Smooth muscle cell (in vitro differentiated cells): Measurements from ENCODE around the gene SLC9A9. TPM values are rescaled to one million over a fixed set of nuclear protein-coding genes. Genes with fewer than 3 reads are reported as not detected.
"Not testable (repeated sequence)": the region's sequence is repeated elsewhere in the genome, so short reads cannot be mapped to it uniquely, and the experiment has no call there.

Experiments used
- DNase-seq: peaks from one replicate; lab custom pipeline; 2025; ENCODE audit not compliant: unreplicated experiment; lab: John Stamatoyannopoulos, UW
- H2AFZ ChIP-seq: fragments of 200-600 bp; sonication (generic); 2 replicates; pipeline ENCODE4 v1.6.0; 2016; ENCODE audit warnings: antibody characterized with exemption, low read depth, mild to moderate bottlenecking
- H3F3A ChIP-seq: fragments of 200-600 bp; sonication (generic); 2 replicates; pipeline ENCODE4 v1.6.0; 2017; ENCODE audit warnings: antibody characterized with exemption, low read depth
- H3K27ac ChIP-seq: fragments of 200-600 bp; sonication (generic); 2 replicates; pipeline ENCODE4 v1.5.1; 2016; ENCODE audit warnings: low read depth, mild to moderate bottlenecking
- H3K27me3 ChIP-seq: fragments of 200-600 bp; sonication (generic); 2 replicates; pipeline ENCODE4 v1.6.1; 2016; ENCODE audit warnings: low read depth, mild to moderate bottlenecking
- H3K36me3 ChIP-seq: fragments of 200-600 bp; sonication (generic); 2 replicates; pipeline ENCODE4 v1.5.1; 2016; ENCODE audit warnings: low read depth
- H3K4me1 ChIP-seq: fragments of 200-600 bp; sonication (generic); 2 replicates; pipeline ENCODE4 v1.5.1; 2016; ENCODE audit warnings: low read depth
- H3K4me2 ChIP-seq: fragments of 200-600 bp; sonication (generic); 2 replicates; pipeline ENCODE4 v1.6.0; 2016; ENCODE audit warnings: mild to moderate bottlenecking
- H3K4me3 ChIP-seq: fragments of 200-600 bp; sonication (generic); 2 replicates; pipeline ENCODE4 v1.5.1; 2016; ENCODE audit warnings: mild to moderate bottlenecking
- H3K79me2 ChIP-seq: fragments of 200-600 bp; sonication (generic); 2 replicates; pipeline ENCODE4 v1.6.0; 2016; ENCODE audit warnings: low read depth, mild to moderate bottlenecking
- H3K9ac ChIP-seq: fragments of 200-600 bp; sonication (generic); 2 replicates; pipeline ENCODE4 v1.6.0; 2016; ENCODE audit warnings: low read depth
- H3K9me3 ChIP-seq: fragments of 200-600 bp; sonication (generic); replicated peaks from 2 replicates; pipeline ENCODE4 v1.5.1; 2016; ENCODE audit warnings: low read depth
- H4K20me1 ChIP-seq: fragments of 200-600 bp; sonication (generic); 2 replicates; pipeline ENCODE4 v1.6.0; 2016; ENCODE audit warnings: low read depth
- WGBS: methylation state at CpG from one replicate; pipeline ENCODE4 v1.1.7; 2016; ENCODE audit warnings: low lambda C conversion rate; 5-methylcytosine and 5-hydroxymethylcytosine counted together
- polyA plus RNA-seq: library from polyadenylated mRNA; unstranded; fragments of >200 nt; fragmentation: Nextera tagmentation; extraction: Ambion mirVana; gene quantifications from 2 replicates; pipeline ENCODE4 v1.2.1, GENCODE V29; 2016
- total RNA-seq: library from RNA; depleted of rRNA; stranded (reverse); fragments of >200 nt; gene quantifications from 2 replicates; pipeline ENCODE4 v1.2.3, GENCODE V29; 2014
- TF ChIP-seq, protein P1 (sequence below): fragments of 200-600 bp; sonication (generic); IDR thresholded peaks from 2 replicates; pipeline ENCODE4 v1.5.1; 2017; ENCODE audit warnings: borderline replicate concordance, mild to moderate bottlenecking, antibody characterized with exemption; ENCODE audit not compliant: insufficient read depth, poor library complexity, severe bottlenecking

Gene SLC9A9
- total and polyA plus RNA-seq, 2 experiments from 2014 or later: 4.0 to 8.9 TPM

DNA sequence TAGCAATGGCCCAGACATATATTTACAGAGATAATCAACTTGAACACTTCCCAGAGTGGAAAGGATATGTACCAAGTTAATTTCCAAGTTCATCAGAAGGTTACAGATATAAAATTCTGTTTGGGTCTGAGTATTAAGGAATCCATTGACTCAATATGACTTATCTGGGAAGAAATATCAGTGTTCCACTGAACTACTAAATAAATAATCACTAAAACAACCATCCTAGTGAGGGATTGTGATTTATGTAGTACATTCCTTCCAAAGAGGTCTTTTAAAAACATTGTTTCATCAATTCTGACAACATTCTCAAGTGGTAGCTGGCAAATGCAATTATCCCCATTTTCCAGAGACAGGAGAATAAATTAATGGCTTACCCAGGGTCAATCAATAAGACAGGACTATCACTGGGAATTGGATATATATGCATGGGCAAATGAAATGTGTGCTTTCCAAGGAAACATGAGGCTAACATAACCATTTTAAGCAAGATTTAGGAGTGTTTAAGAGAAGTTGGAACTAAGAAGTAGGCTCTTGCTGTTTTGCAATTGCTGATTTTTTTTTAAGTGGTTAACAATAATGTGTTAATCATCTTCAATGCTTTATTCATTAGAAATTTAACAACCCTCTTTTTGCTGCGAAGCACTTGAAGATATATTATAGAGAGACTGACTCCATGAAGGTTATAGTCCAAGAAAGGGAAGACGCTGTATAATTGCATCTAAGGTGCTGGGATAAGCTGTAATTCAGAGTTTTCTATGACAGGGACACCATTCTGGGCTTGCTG lies 37.9 kb downstream of the SLC9A9 start:
- no peak overlapping the region for H3K4me3 ChIP-seq
- H2AFZ ChIP-seq: no peak overlapping the region
- no peak overlapping the region for H3K27ac ChIP-seq
- no peaks in the 10 kb centered on the region for H3K27me3 ChIP-seq
- H4K20me1 ChIP-seq: no peaks in the 10 kb centered on the region
- no peaks in the 10 kb centered on the region for H3K36me3 ChIP-seq
- no peaks in the 10 kb centered on the region for H3F3A ChIP-seq
- WGBS: 89% methylated on average over 2 of the region's 2 CpGs
- H3K4me2 ChIP-seq: no peak overlapping the region
- H3K9me3 ChIP-seq: no peaks in the 10 kb centered on the region
- TF ChIP-seq, protein P1, sequence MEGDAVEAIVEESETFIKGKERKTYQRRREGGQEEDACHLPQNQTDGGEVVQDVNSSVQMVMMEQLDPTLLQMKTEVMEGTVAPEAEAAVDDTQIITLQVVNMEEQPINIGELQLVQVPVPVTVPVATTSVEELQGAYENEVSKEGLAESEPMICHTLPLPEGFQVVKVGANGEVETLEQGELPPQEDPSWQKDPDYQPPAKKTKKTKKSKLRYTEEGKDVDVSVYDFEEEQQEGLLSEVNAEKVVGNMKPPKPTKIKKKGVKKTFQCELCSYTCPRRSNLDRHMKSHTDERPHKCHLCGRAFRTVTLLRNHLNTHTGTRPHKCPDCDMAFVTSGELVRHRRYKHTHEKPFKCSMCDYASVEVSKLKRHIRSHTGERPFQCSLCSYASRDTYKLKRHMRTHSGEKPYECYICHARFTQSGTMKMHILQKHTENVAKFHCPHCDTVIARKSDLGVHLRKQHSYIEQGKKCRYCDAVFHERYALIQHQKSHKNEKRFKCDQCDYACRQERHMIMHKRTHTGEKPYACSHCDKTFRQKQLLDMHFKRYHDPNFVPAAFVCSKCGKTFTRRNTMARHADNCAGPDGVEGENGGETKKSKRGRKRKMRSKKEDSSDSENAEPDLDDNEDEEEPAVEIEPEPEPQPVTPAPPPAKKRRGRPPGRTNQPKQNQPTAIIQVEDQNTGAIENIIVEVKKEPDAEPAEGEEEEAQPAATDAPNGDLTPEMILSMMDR: no peak
- DNase-seq: no peak
- no peak overlapping the region for H3K9ac ChIP-seq
- no peaks in the 10 kb centered on the region for H3K79me2 ChIP-seq
- H3K4me1 ChIP-seq: no peaks in the 10 kb centered on the region

- DNase-seq: no peak
- no peak overlapping the region for H3K27ac ChIP-seq
- H3K9ac ChIP-seq: no peak overlapping the region
- TF ChIP-seq, protein P1: no peak
- no peak overlapping the region for H2AFZ ChIP-seq
- H3K79me2 ChIP-seq: no peaks in the 10 kb centered on the region
- 59% methylated on average over 3 of the region's 3 CpGs for WGBS
- H3K4me2 ChIP-seq: no peak overlapping the region
- no peak overlapping the region for H3K4me3 ChIP-seq
- no peaks in the 10 kb centered on the region for H3F3A ChIP-seq
- no peaks in the 10 kb centered on the region for H3K9me3 ChIP-seq
- H3K36me3 ChIP-seq: no peaks in the 10 kb centered on the region
- no peaks in the 10 kb centered on the region for H3K4me1 ChIP-seq
- no peaks in the 10 kb centered on the region for H3K27me3 ChIP-seq
- no peaks in the 10 kb centered on the region for H4K20me1 ChIP-seq
Measured at GRCh38 chr3:143809121-143809621, 39.1 kb downstream of the SLC9A9 start.

DNA sequence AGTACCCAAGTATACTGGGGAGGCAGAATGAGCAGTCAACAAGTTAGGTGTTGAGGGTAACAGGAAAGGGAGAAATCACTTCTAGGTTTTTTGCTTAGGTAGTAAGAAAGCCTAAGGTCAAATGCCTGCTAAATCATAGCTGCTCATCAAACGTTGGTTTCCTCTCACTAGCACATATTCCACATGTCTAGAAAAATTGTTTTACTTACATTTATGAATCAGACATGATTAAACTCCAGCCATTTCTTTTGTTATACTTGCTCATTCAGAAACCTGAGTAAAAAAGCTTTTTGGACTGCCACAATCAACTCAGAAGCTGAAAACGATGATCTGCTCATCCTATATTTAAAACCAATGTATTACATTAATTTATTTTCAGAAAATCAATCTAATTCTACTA lies 40.2 kb downstream of the SLC9A9 start:
- H3K4me1 ChIP-seq: no peaks in the 10 kb centered on the region
- H3K27ac ChIP-seq: no peak overlapping the region
- H3K36me3 ChIP-seq: no peaks in the 10 kb centered on the region
- no peaks in the 10 kb centered on the region for H3K9me3 ChIP-seq
- H4K20me1 ChIP-seq: no peaks in the 10 kb centered on the region
- TF ChIP-seq, protein P1: no peak
- H2AFZ ChIP-seq: no peak overlapping the region
- H3K27me3 ChIP-seq: no peaks in the 10 kb centered on the region
- H3K4me2 ChIP-seq: no peak overlapping the region
- H3K4me3 ChIP-seq: no peak overlapping the region
- no peak overlapping the region for H3K9ac ChIP-seq
- no peak for DNase-seq
- WGBS: 88% methylated on average over 2 of the region's 2 CpGs
- no peaks in the 10 kb centered on the region for H3F3A ChIP-seq
- no peaks in the 10 kb centered on the region for H3K79me2 ChIP-seq

DNA sequence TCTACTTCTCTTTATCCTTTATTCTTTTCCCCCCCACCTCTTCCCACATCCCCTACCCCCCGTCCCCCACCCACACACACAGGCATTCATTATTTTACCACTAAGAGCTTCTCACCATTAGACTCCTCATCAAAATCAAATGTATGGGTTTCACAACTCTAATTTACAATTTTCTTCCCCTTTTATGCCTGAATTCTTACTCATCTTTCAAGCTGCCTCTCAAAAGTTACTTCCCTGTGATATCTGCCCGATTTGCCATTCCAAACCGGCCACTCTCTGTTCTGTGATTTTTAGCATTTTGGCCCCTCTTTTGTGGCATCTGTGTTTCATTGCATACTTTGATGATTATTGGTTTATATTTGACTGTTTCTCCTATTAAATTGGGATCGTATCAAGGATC lies 42.2 kb downstream of the SLC9A9 start:
- H3K36me3 ChIP-seq: no peaks in the 10 kb centered on the region
- no peak overlapping the region for H3K4me3 ChIP-seq
- no peaks in the 10 kb centered on the region for H4K20me1 ChIP-seq
- no peaks in the 10 kb centered on the region for H3F3A ChIP-seq
- 67% methylated on average over 4 of the region's 4 CpGs for WGBS
- no peak overlapping the region for H3K4me2 ChIP-seq
- H3K9me3 ChIP-seq: no peaks in the 10 kb centered on the region
- no peak overlapping the region for H3K9ac ChIP-seq
- no peaks in the 10 kb centered on the region for H3K79me2 ChIP-seq
- DNase-seq: no peak
- TF ChIP-seq, protein P1: no peak
- H3K4me1 ChIP-seq: no peaks in the 10 kb centered on the region
- no peak overlapping the region for H3K27ac ChIP-seq
- no peaks in the 10 kb centered on the region for H3K27me3 ChIP-seq
- no peak overlapping the region for H2AFZ ChIP-seq

DNA sequence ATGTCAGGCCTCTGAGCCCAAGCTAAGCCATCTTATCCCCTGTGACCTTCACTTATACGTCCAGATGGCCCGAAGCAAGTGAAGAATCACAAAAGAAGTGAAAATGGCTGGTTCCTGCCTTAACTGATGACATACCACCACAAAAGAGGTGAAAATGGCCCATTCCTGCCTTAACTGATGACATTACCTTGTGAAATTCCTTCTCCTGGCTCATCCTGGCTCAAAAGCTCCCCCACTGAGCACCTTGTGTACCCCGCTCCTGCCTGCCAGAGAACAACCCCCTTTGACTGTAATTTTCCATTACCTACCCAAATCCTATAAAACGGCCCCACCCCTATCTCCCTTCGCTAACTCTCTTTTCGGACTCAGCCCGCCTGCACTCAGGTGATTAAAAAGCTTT lies 42.8 kb downstream of the SLC9A9 start:
- H3K4me1 ChIP-seq, H3K4me3 ChIP-seq, H3K4me2 ChIP-seq, H3K9ac ChIP-seq, H3K9me3 ChIP-seq, H3K27ac ChIP-seq, H2AFZ ChIP-seq, H3K79me2 ChIP-seq, DNase-seq, H4K20me1 ChIP-seq, H3K36me3 ChIP-seq, H3K27me3 ChIP-seq, H3F3A ChIP-seq: not testable (repeated sequence)
- WGBS: 74% methylated on average over 7 of the region's 7 CpGs
